Loucy (cell line): ENCODE data around the gene EFCAB8.
"Not testable (repeated sequence)": the region's sequence is repeated elsewhere in the genome, so short reads cannot be mapped to it uniquely, and the experiment has no call there.

Experiments
- H2AFZ ChIP-seq: fragments of 200-600 bp; sonication (generic); 2 replicates; pipeline ENCODE4 v1.6.0; 2016; ENCODE audit warnings: antibody characterized with exemption, mild to moderate bottlenecking, low read length, moderate library complexity
- H3F3A ChIP-seq: fragments of 200-600 bp; 2 replicates; pipeline ENCODE4 v1.6.0; 2016; ENCODE audit warnings: antibody characterized with exemption, low read depth, mild to moderate bottlenecking
- H3K27me3 ChIP-seq: fragments of 200-600 bp; sonication (generic); 2 replicates; pipeline ENCODE4 v1.6.1; 2014; ENCODE audit warnings: low read length, mild to moderate bottlenecking; ENCODE audit not compliant: insufficient read depth, poor library complexity, severe bottlenecking
- H3K36me3 ChIP-seq: fragments of 200-600 bp; sonication (generic); 2 replicates; pipeline ENCODE4 v1.6.1; 2016; ENCODE audit warnings: low read length; ENCODE audit not compliant: insufficient read depth
- H3K4me1 ChIP-seq: fragments of 200-600 bp; sonication (generic); 2 replicates; pipeline ENCODE4 v1.5.1; 2014; ENCODE audit warnings: low read length, mild to moderate bottlenecking; ENCODE audit not compliant: insufficient read depth, poor library complexity, severe bottlenecking
- H3K4me2 ChIP-seq: fragments of 200-600 bp; sonication (generic); 2 replicates; pipeline ENCODE4 v1.6.0; 2014; ENCODE audit warnings: antibody characterized with exemption, low read length, low read depth, mild to moderate bottlenecking; ENCODE audit not compliant: poor library complexity, severe bottlenecking
- H3K4me3 ChIP-seq: fragments of 200-600 bp; sonication (generic); 2 replicates; pipeline ENCODE4 v1.5.1; 2014; ENCODE audit warnings: low read length, mild to moderate bottlenecking, mixed read lengths; ENCODE audit not compliant: poor library complexity, severe bottlenecking
- H3K79me2 ChIP-seq: fragments of 200-600 bp; sonication (generic); 2 replicates; pipeline ENCODE4 v1.6.1; 2014; ENCODE audit warnings: low read length; ENCODE audit not compliant: insufficient read depth
- H3K9ac ChIP-seq: fragments of 200-600 bp; sonication (generic); 2 replicates; pipeline ENCODE4 v1.6.0; 2014; ENCODE audit warnings: mild to moderate bottlenecking, low read depth, low read length, moderate library complexity; ENCODE audit not compliant: poor library complexity, severe bottlenecking
- H3K9me2 ChIP-seq: fragments of 200-600 bp; sonication (generic); replicated peaks from 2 replicates; pipeline ENCODE4 v1.6.1; 2016; ENCODE audit warnings: low read depth, low read length, mixed read lengths
- H3K9me3 ChIP-seq: fragments of 200-600 bp; sonication (generic); 2 replicates; pipeline ENCODE4 v1.6.1; 2014; ENCODE audit warnings: mild to moderate bottlenecking, antibody characterized with exemption, low read length, low read depth; ENCODE audit not compliant: insufficient read depth
- H4K20me1 ChIP-seq: fragments of 200-600 bp; sonication (generic); 2 replicates; pipeline ENCODE4 v1.6.0; 2014; ENCODE audit warnings: antibody characterized with exemption, low read length, mild to moderate bottlenecking; ENCODE audit not compliant: insufficient read depth, poor library complexity, severe bottlenecking
- EZH2phosphoT487 ChIP-seq: fragments of 200-600 bp; IDR thresholded peaks from 2 replicates; pipeline ENCODE4 v1.6.1; 2018; ENCODE audit warnings: antibody characterized with exemption, mild to moderate bottlenecking, moderate library complexity, borderline replicate concordance
- TF ChIP-seq, protein P1 (sequence below): fragments of 200-600 bp; sonication (generic); conservative IDR thresholded peaks from 2 replicates; pipeline ENCODE4 v1.5.1; 2014; ENCODE audit warnings: mild to moderate bottlenecking, antibody characterized with exemption, low read length

Gene EFCAB8

DNA sequence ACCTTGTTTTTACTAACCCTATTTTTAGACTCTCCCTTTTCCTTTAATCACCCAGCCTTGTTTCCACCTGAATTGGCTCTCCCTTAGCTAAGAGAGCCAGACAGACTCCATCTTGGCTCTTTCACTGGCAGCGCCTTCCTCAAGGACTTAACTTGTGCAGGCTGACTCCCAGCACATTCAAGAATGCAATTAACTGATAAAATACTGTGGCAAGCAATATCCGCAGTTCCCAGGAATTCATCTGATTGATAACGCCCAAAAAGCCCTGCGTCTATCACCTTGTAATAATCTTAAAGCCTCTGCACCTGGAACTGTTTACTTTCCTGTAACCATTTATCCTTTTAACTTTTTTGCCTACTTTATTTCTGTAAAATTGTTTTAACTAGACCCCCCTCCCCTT is 116.4 kb downstream of the EFCAB8 start:
- not testable (repeated sequence) for H3K4me2 ChIP-seq, H3K36me3 ChIP-seq, H2AFZ ChIP-seq, H3K27me3 ChIP-seq, H3K9me3 ChIP-seq, H3K9me2 ChIP-seq, H4K20me1 ChIP-seq, H3K79me2 ChIP-seq, H3K4me3 ChIP-seq, H3K9ac ChIP-seq
- Histone ChIP-seq H3F3A (peaks cover 19% of the 10 kb centered on the region), H3K4me1 (peaks cover 41% of the 10 kb centered on the region)

- no peak overlapping the region for H3K4me2 ChIP-seq
- no peaks in the 10 kb centered on the region for H3K36me3 ChIP-seq
- H3K9me3 ChIP-seq = peaks cover 4% of the 10 kb centered on the region; the same call in 1 of the 2 replicates
- H3K4me1 ChIP-seq = peaks cover 33% of the 10 kb centered on the region
- H2AFZ ChIP-seq = no peak overlapping the region
- TF ChIP-seq, protein P1, sequence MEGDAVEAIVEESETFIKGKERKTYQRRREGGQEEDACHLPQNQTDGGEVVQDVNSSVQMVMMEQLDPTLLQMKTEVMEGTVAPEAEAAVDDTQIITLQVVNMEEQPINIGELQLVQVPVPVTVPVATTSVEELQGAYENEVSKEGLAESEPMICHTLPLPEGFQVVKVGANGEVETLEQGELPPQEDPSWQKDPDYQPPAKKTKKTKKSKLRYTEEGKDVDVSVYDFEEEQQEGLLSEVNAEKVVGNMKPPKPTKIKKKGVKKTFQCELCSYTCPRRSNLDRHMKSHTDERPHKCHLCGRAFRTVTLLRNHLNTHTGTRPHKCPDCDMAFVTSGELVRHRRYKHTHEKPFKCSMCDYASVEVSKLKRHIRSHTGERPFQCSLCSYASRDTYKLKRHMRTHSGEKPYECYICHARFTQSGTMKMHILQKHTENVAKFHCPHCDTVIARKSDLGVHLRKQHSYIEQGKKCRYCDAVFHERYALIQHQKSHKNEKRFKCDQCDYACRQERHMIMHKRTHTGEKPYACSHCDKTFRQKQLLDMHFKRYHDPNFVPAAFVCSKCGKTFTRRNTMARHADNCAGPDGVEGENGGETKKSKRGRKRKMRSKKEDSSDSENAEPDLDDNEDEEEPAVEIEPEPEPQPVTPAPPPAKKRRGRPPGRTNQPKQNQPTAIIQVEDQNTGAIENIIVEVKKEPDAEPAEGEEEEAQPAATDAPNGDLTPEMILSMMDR = no peak
- no peak for TF ChIP-seq EZH2phosphoT487
- H3K4me3 ChIP-seq = no peak overlapping the region
- H4K20me1 ChIP-seq = no peaks in the 10 kb centered on the region
- H3K27me3 ChIP-seq = no peaks in the 10 kb centered on the region
- H3K9me2 ChIP-seq = no peaks in the 10 kb centered on the region
- no peak overlapping the region for H3K9ac ChIP-seq
- H3F3A ChIP-seq = peaks cover 11% of the 10 kb centered on the region
- H3K79me2 ChIP-seq = no peaks in the 10 kb centered on the region
These were observed 117.3 kb downstream of the EFCAB8 start for GRCh38 chr20:32975698-32976674.

DNA sequence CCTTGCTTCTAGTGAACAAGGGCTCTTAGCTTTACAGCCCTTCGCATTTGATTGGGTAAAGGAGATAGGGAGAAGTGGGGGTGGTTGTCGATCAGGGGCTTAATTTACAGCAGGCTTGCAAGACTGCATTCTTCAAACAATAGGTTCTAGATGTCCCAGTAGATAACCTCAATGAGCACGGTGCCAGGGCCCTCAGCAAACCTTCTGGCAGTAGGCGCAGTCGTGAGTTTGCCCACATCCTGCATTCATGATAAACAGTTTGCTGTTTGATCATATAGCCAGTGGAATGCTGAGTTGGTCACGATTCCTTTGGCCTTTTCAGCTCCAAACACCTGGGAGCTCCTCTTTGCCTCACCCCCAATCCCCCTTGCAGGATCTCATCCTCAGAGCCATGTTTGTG is 118.0 kb downstream of the EFCAB8 start:
- Histone ChIP-seq H3K36me3 (no peaks in the 10 kb centered on the region), H3K9me2 (no peaks in the 10 kb centered on the region), H3K27me3 (no peaks in the 10 kb centered on the region), H3K4me3 (no peak overlapping the region), H3K79me2 (no peaks in the 10 kb centered on the region), H4K20me1 (no peaks in the 10 kb centered on the region), H3K9ac (no peak overlapping the region), H3K4me1 (peaks cover 25% of the 10 kb centered on the region), H3F3A (peaks cover 3% of the 10 kb centered on the region), H3K9me3 (peaks cover 4% of the 10 kb centered on the region; the same call in 1 of the 2 replicates), H3K4me2 (no peak overlapping the region), H2AFZ (no peak overlapping the region)
- TF ChIP-seq EZH2phosphoT487 = no peak
- TF ChIP-seq, protein P1 = no peak
